Astrocyte of the spinal cord (primary cell): ENCODE data around the gene NOP9.

Experiments
- DNase-seq: peaks from one replicate; pipeline ENCODE4 v3.0.0; 2011; ENCODE audit warnings: low read depth, low spot score
- H3K4me3 ChIP-seq: 2 replicates; pipeline ENCODE4 v1.5.1; 2011; ENCODE audit warnings: low read depth, mild to moderate bottlenecking, low read length, moderate library complexity
- in situ Hi-C: cut with HindIII; loops from 2 replicates; pipeline ENCODE4 v1.10.0; 2017; ENCODE audit warnings: low sequenced_read_pairs
- TF ChIP-seq, protein P1 (sequence below): IDR thresholded peaks from 2 replicates; pipeline ENCODE4 v1.5.1; 2012; ENCODE audit warnings: low read depth, mild to moderate bottlenecking, low read length, inconsistent platforms

Gene NOP9

DNA sequence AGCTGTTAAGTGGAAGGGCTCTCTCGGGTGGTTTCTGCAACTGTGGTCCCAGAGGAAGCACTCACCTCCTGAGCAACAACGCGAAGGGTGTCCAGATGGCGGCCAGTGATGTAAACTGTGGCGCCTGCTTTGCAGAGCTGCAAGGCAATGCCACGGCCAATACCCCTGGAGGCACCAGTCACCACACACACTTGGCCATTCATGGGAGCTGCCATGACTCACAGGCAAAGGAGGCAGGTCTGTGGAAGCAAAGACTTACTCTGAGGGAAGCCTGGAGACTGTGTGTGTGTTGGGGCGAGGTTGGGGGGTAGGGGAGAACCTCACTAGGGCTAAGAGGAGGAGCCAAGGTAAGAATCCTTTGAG is 777 bp upstream of the NOP9 start:
- peak overlapping the region; percentile 92 for H3K4me3 ChIP-seq
- DNase-seq: peak; percentile 54
- in situ Hi-C loops: no loop called here
- TF ChIP-seq, protein P1, sequence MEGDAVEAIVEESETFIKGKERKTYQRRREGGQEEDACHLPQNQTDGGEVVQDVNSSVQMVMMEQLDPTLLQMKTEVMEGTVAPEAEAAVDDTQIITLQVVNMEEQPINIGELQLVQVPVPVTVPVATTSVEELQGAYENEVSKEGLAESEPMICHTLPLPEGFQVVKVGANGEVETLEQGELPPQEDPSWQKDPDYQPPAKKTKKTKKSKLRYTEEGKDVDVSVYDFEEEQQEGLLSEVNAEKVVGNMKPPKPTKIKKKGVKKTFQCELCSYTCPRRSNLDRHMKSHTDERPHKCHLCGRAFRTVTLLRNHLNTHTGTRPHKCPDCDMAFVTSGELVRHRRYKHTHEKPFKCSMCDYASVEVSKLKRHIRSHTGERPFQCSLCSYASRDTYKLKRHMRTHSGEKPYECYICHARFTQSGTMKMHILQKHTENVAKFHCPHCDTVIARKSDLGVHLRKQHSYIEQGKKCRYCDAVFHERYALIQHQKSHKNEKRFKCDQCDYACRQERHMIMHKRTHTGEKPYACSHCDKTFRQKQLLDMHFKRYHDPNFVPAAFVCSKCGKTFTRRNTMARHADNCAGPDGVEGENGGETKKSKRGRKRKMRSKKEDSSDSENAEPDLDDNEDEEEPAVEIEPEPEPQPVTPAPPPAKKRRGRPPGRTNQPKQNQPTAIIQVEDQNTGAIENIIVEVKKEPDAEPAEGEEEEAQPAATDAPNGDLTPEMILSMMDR: no peak

DNA sequence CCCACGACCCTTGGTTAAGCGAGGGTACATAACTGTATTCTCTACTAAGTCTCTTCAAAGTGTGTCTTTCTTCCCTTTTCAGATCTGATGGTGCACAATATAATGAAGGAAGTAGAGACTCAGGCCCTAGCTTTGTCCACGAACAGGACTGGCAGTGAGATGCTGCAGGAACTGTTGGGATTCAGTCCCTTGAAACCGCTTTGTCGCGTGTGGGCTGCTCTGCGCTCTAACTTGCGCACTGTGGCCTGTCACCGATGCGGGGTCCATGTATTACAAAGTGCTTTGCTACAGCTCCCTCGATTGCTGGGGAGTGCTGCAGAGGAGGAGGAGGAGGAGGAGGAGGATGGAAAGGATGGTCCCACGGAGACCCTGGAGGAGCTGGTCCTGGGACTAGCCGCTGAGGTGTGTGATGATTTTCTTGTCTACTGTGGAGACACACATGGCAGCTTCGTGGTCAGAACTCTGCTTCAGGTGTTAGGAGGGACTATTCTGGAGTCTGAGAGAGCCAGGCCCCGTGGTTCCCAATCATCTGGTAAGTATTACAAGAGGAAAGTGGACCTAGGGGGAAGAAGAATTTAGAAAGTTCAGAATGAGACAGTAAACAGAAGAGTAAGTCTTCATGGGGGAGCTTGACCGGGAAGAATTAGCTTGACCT is 803 bp downstream of the NOP9 start:
- in situ Hi-C loops: no loop called here
- H3K4me3 ChIP-seq: peak overlapping the region; percentile 92
- no peak for DNase-seq
- TF ChIP-seq, protein P1: no peak

DNA sequence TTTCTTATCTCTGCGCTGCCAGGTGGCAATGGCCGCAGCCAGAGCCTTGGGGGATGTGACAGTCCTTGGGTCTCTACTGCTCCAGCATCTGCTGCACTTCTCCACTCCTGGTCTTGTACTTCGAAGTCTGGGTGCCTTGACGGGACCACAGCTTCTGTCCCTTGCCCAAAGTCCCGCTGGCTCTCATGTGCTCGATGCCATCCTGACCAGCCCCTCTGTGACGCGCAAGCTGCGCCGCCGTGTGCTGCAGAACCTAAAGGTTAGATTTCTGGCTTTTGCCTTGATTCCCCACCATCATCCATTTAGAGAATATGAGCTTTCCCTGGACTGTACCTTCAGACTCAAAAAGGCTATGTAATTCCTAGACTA is 4.4 kb downstream of the NOP9 start:
- H3K4me3 ChIP-seq: no peak overlapping the region
- in situ Hi-C loops: no loop called here

DNA sequence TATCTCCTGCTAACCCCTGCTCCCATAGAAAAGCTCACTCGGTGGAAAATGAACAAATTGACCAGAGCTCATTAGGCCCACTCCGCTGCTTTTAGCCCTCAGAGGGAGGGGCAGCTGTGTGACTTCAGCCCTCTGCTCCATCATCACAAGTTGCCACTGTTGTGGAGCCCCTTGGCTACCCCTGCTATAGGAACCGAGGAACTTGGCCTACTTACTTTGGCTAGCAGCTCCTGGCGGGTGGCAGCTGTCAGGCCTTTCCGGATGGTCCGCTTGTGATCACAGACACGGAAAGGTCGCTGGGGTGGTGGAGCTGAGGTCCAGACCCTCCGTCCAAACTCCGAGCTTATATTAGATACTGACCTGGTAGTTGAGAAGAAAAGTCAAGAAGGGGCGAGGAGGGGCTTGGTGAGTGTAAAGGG is 7.5 kb downstream of the NOP9 start:
- TF ChIP-seq, protein P1: no peak
- DNase-seq: no peak
- in situ Hi-C loops: no loop called here
- H3K4me3 ChIP-seq: no peak overlapping the region

More for the DNA sequence above, 4.4 kb downstream of the NOP9 start:
- TF ChIP-seq, protein P1: no peak
- DNase-seq: no peak

DNA sequence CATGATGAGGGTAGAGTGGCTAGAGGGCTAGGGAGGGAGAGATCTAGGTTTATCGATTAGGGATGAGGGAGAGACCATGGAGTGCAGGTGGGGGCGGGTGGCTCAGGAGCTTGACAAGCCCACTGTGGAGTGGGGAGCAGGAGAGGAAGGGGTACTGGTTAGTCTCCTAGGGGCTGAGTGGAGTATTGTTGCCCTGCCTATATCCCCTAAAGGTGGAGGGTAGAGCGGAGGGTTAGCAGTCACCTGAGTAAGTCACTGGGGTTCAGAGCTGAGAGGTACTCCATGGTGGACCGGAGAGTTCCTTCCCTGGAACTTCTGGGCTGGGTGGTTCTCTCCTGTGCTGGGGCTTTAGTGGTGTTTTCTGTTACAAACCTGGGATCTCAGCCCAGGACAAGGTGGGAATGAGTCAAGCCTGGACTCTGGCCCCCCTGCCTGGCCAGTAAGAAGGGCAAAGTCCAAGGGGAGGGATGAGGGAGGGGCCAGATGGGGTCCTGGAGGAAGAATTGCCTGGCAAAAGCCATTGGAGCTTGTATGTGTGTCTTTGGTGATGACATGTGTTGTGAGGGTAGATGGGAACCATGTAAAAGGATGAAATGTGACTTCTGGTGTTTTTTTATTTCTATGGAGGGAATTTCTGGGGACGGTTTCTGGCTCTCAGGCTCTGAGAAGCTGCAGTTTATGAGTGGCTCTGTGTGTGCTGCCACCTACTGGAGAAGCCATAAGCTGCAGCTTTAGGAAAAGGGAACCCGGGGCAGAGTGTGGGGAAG is 8.1 kb downstream of the NOP9 start, which contains the start of gene CIDEB:
Gene CIDEB, minus strand, starts transcription at position 403 of the 767 bp plus-strand sequence. Its CDS starts 119 bp downstream, at position 284.
- H3K4me3 ChIP-seq: no peak within 1 kb of the TSS
- TF ChIP-seq, protein P1: peak; percentile 97
- in situ Hi-C loops: no loop called here
- DNase-seq: peak; percentile 53

DNA sequence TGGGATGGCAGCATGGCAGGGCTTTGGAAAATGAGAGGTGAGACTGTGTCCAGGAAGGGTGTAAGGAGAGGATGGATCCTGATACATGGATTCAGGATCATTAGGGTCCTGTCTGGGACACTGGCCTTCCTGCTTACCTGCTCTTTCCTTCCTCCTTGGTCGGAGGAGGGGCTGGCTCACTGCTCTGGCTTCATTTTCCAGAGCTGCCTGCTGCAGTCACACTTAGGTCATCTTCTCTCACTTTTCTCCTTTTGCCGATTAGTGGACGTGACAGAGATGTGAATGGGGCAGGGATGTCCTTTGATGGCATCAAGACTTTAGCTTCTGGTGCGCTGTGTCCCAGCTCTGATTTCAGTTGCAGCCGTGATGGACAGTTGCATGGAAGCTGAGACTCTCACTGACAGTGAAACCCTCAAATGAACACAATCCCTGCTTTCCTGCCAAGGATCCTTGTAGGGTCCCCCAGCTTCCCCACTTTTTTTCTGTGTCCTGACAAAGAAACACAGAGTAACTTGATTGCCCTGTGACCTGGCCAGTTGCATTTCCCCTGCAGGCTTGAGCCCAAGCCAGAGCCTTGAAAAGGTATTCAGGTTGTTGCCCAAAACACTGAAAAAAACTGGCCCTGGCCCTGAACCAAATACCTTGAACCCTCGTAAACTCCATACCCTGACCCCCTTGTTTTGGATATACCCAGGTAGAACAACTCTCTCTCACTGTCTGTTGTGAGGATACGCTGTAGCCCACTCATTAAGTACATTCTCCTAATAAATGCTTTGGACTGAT is 8.9 kb downstream of the NOP9 start:
- TF ChIP-seq, protein P1: no peak
- in situ Hi-C loops: no loop called here
- H3K4me3 ChIP-seq: no peak overlapping the region

More for the DNA sequence above, 8.9 kb downstream of the NOP9 start:
- no peak for DNase-seq
